ENCODE measurements around the gene IFI16. TPM values are rescaled to one million over a fixed set of nuclear protein-coding genes. Genes with fewer than 3 reads are reported as not detected.

The IFI16 gene
- total and polyA plus RNA-seq, 10 of the 15 experiments (the other 5 are each of a cell fraction or from before 2014, with no cell fraction given), result 120 to 375 (median 188) TPM

DNA sequence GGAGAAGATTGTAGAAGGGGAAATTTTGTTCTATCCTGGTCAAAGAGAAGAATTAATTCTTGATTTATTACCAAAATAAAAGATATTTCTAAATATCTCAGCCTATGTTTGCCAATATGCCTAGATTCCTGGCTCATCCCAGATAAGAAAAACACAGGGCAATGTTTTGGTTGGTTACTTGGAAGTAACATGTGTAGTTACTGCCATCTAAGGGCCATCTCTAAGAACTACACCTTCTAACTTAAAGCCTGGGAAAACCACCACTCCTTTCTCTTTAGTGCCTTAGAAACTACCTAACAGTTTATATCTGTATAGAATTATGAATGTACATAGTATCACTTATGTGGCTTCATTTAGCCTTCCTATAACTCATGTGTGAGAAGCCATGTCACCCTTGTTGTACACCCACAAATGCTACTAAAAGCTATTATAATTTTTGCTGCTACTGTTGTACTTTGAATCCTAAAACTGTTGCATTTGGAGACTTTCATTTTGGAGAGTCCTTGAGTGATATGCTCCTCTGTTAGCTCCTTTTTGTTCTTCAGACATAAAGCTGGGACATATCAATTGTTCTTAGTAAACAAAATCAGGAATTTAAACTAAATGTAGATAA, 62.4 kb downstream of the IFI16 start:
- Histone ChIP-seq H3K4me1 (ENCODE audit: control insufficient read depth, insufficient read depth, low read length) (peaks cover 35% of the 10 kb centered on the region), H3K4me3 (peak overlapping the region; percentile 13; the same call in 1 of the 2 replicates), H3K4me2 (ENCODE audit: control insufficient read depth, insufficient read depth) (peak overlapping the region; percentile 62), H3K79me2 (ENCODE audit: control insufficient read depth, insufficient read depth, low read length) (peaks cover 40% of the 10 kb centered on the region), H3K9me3 (replicated peaks; ENCODE audit: control insufficient read depth, insufficient read depth, low read length) (no peaks in the 10 kb centered on the region; the same call in 2 of the 3 replicates), H2AFZ (ENCODE audit: control insufficient read depth, low read depth, low read length) (no peak overlapping the region), H3K27ac (ENCODE audit: control insufficient read depth, insufficient read depth) (peak overlapping the region; percentile 20; the same call in 1 of the 2 replicates), H3K9ac (ENCODE audit: control insufficient read depth, insufficient read depth, low read length) (no peak overlapping the region; the same call in 1 of the 2 replicates), H3K36me3 (ENCODE audit: control insufficient read depth in 2 of 2, insufficient read depth in 2 of 2, low read length in 1 of 2) (peaks cover 0 to 5% of the 10 kb centered on the region in 2 experiments; a peak in 1 of 4 replicates), H3K27me3 (replicated peaks in 1 of 2; ENCODE audit: control insufficient read depth in 2 of 2, insufficient read depth in 2 of 2, low read length in 1 of 2) (no peaks in the 10 kb centered on the region), H4K20me1 (ENCODE audit: control insufficient read depth, insufficient read depth) (no peaks in the 10 kb centered on the region)
- intact Hi-C loops (cut with micrococcal nuclease; ENCODE audit: unreplicated experiment) (loop anchor here (5.0 to 10.0 kb wide), 3 partner anchors 137 to 853 kb away; partner anchors contain the start of genes PYHIN1 and TAGLN2), in situ Hi-C loops (cut with MboI) (loop anchor here (5.0 kb wide), 2 partner anchors 240 to 565 kb away; partner anchors contain the start of gene MNDA)
- no peak for FAIRE-seq
- ChIA-PET RAD21 (ENCODE audit: unreplicated experiment) (interaction anchor here (0.6 to 5.1 kb wide), 15 partner anchors 17 to 869 kb away, joined by 3 to 29 read pairs (median 4); partner anchors contain the start of genes IFI16 and MNDA), POLR2A (interaction anchor here (1.2 to 7.1 kb wide), 2 partner anchors 16 to 63 kb away, joined by 3 to 41 read pairs; partner anchors contain the start of gene IFI16), SMC1A (ENCODE audit: uncharacterized antibody, unreplicated experiment) (interaction anchor here (0.7 to 6.9 kb wide), 28 partner anchors 11 to 945 kb away, joined by 3 to 50 read pairs (median 4); partner anchors contain the start of gene IFI16), CTCF (interaction anchor here (0.7 to 6.4 kb wide), 36 partner anchors 8 to 1104 kb away, joined by 3 to 62 read pairs (median 5); partner anchors contain the start of genes IFI16 and MNDA)
- ATAC-seq, result peak; percentile 1; the same call in 2 of the 3 replicates
- no peak for DNase-seq (ENCODE audit: low read depth, low spot score)
- BruUV-seq (replicated peaks), result no TSS peak
- TF ChIP-seq, protein P1, sequence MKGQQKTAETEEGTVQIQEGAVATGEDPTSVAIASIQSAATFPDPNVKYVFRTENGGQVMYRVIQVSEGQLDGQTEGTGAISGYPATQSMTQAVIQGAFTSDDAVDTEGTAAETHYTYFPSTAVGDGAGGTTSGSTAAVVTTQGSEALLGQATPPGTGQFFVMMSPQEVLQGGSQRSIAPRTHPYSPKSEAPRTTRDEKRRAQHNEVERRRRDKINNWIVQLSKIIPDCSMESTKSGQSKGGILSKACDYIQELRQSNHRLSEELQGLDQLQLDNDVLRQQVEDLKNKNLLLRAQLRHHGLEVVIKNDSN (IDR thresholded peaks at IDR 0.05; ENCODE audit: borderline replicate concordance, extremely low read length, insufficient read depth, low read depth, low read length), result no peak
- no peak for TF ChIP-seq SRF (IDR thresholded peaks at IDR 0.05; ENCODE audit: low read depth in 2 of 2, low read length in 2 of 2)
- TF ChIP-seq, protein P2, sequence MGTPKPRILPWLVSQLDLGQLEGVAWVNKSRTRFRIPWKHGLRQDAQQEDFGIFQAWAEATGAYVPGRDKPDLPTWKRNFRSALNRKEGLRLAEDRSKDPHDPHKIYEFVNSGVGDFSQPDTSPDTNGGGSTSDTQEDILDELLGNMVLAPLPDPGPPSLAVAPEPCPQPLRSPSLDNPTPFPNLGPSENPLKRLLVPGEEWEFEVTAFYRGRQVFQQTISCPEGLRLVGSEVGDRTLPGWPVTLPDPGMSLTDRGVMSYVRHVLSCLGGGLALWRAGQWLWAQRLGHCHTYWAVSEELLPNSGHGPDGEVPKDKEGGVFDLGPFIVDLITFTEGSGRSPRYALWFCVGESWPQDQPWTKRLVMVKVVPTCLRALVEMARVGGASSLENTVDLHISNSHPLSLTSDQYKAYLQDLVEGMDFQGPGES (IDR thresholded peaks at IDR 0.05), result no peak
- peak; percentile 43; the same call in 1 of the 2 replicates for TF ChIP-seq IKZF1 (conservative IDR thresholded peaks at IDR 0.05)
- TF ChIP-seq, protein P3, sequence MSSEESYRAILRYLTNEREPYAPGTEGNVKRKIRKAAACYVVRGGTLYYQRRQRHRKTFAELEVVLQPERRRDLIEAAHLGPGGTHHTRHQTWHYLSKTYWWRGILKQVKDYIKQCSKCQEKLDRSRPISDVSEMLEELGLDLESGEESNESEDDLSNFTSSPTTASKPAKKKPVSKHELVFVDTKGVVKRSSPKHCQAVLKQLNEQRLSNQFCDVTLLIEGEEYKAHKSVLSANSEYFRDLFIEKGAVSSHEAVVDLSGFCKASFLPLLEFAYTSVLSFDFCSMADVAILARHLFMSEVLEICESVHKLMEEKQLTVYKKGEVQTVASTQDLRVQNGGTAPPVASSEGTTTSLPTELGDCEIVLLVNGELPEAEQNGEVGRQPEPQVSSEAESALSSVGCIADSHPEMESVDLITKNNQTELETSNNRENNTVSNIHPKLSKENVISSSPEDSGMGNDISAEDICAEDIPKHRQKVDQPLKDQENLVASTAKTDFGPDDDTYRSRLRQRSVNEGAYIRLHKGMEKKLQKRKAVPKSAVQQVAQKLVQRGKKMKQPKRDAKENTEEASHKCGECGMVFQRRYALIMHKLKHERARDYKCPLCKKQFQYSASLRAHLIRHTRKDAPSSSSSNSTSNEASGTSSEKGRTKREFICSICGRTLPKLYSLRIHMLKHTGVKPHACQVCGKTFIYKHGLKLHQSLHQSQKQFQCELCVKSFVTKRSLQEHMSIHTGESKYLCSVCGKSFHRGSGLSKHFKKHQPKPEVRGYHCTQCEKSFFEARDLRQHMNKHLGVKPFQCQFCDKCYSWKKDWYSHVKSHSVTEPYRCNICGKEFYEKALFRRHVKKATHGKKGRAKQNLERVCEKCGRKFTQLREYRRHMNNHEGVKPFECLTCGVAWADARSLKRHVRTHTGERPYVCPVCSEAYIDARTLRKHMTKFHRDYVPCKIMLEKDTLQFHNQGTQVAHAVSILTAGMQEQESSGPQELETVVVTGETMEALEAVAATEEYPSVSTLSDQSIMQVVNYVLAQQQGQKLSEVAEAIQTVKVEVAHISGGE (CRISPR knock-in tag; IDR thresholded peaks at IDR 0.05), result no peak
- no peak for TF ChIP-seq KLF5 (IDR thresholded peaks at IDR 0.05; ENCODE audit: partially characterized antibody)
- TF ChIP-seq SMC3 (IDR thresholded peaks at IDR 0.05; ENCODE audit: borderline replicate concordance, low read length), result peak; percentile 37; the same call in 1 of the 2 replicates
- TF ChIP-seq, protein P4, sequence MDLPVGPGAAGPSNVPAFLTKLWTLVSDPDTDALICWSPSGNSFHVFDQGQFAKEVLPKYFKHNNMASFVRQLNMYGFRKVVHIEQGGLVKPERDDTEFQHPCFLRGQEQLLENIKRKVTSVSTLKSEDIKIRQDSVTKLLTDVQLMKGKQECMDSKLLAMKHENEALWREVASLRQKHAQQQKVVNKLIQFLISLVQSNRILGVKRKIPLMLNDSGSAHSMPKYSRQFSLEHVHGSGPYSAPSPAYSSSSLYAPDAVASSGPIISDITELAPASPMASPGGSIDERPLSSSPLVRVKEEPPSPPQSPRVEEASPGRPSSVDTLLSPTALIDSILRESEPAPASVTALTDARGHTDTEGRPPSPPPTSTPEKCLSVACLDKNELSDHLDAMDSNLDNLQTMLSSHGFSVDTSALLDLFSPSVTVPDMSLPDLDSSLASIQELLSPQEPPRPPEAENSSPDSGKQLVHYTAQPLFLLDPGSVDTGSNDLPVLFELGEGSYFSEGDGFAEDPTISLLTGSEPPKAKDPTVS (IDR thresholded peaks at IDR 0.05; ENCODE audit: low read depth, low read length), result no peak
- no peak for TF ChIP-seq POU2F2 (IDR thresholded peaks at IDR 0.05; ENCODE audit: borderline replicate concordance, low read depth, low read length)
- peak; percentile 44 to 65; a peak in 3 of 4 replicates for TF ChIP-seq IKZF2 (IDR thresholded peaks at IDR 0.05)
- TF ChIP-seq SP1 (IDR thresholded peaks at IDR 0.05; ENCODE audit: low read depth, low read length), result no peak
- TF ChIP-seq, protein P5, sequence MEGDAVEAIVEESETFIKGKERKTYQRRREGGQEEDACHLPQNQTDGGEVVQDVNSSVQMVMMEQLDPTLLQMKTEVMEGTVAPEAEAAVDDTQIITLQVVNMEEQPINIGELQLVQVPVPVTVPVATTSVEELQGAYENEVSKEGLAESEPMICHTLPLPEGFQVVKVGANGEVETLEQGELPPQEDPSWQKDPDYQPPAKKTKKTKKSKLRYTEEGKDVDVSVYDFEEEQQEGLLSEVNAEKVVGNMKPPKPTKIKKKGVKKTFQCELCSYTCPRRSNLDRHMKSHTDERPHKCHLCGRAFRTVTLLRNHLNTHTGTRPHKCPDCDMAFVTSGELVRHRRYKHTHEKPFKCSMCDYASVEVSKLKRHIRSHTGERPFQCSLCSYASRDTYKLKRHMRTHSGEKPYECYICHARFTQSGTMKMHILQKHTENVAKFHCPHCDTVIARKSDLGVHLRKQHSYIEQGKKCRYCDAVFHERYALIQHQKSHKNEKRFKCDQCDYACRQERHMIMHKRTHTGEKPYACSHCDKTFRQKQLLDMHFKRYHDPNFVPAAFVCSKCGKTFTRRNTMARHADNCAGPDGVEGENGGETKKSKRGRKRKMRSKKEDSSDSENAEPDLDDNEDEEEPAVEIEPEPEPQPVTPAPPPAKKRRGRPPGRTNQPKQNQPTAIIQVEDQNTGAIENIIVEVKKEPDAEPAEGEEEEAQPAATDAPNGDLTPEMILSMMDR (IDR thresholded peaks at IDR 0.05 in 2 of 3, conservative IDR thresholded peaks at IDR 0.05 in 1 of 3; ENCODE audit: control insufficient read depth in 2 of 3, extremely low read depth in 1 of 3, insufficient read depth in 1 of 3, low read depth in 3 of 3, low read length in 3 of 3), result peak; percentile 61 to 78 (median 62)
- TF ChIP-seq RUNX3 (IDR thresholded peaks at IDR 0.05; ENCODE audit: low read length), result peak; percentile 31; the same call in 1 of the 2 replicates
